Lung (tissue), 12 donors: ENCODE results near the gene ZNF544. TPM values are rescaled to one million over a fixed set of nuclear protein-coding genes. Genes with fewer than 3 reads are reported as not detected.

Experiments
- ATAC-seq: fragments of 200-7000 bp; cut with Tn5 transposase; one replicate; pipeline ENCODE4 v1.9.1; 2020; ENCODE audit warnings: moderate number of reproducible peaks; ENCODE audit not compliant: insufficient read depth, low FRiP score
- DNase-seq, 3 donors: peaks; one replicate each; pipeline ENCODE4 v3.0.0-alpha.2; 2013 to 2017
- H3K27ac ChIP-seq, 2 donors: one replicate each; pipeline ENCODE4 v1.5.1; 2013; ENCODE audit warnings: mild to moderate bottlenecking in 2 of 2, moderate library complexity in 2 of 2, control low read depth in 1 of 2, inconsistent platforms in 1 of 2, low read depth in 1 of 2, low read length in 1 of 2
- H3K27me3 ChIP-seq, 3 donors: one replicate each; pipeline ENCODE4 v1.5.1; 2013; ENCODE audit warnings: low read length in 2 of 3; ENCODE audit not compliant: control insufficient read depth in 3 of 3, insufficient read depth in 3 of 3
- H3K36me3 ChIP-seq, 4 donors: one replicate each; pipeline ENCODE4 v1.5.1; 2013; ENCODE audit warnings: low read length in 4 of 4, mild to moderate bottlenecking in 1 of 4, moderate library complexity in 1 of 4; ENCODE audit not compliant: control insufficient read depth in 4 of 4, insufficient read depth in 4 of 4
- H3K4me1 ChIP-seq, 5 donors: one replicate each; pipeline ENCODE4 v1.5.1; 2013; ENCODE audit warnings: low read length in 5 of 5, mild to moderate bottlenecking in 2 of 5, moderate library complexity in 1 of 5; ENCODE audit not compliant: control insufficient read depth in 5 of 5, insufficient read depth in 5 of 5
- H3K4me3 ChIP-seq: one replicate; pipeline ENCODE4 v1.5.1; 2013; ENCODE audit warnings: mild to moderate bottlenecking, control low read depth, moderate library complexity
- H3K9ac ChIP-seq, 2 donors: one replicate each; pipeline ENCODE4 v1.5.1; 2013; ENCODE audit warnings: low read length in 2 of 2, control low read depth in 1 of 2; ENCODE audit not compliant: insufficient read depth in 1 of 2
- H3K9me3 ChIP-seq, 4 donors: one replicate each; pipeline ENCODE4 v1.5.1; 2013; ENCODE audit warnings: low read length in 3 of 4, mild to moderate bottlenecking in 1 of 4, moderate library complexity in 1 of 4; ENCODE audit not compliant: control insufficient read depth in 4 of 4, insufficient read depth in 3 of 4
- WGBS, 2 donors: extraction: QIAGEN DNeasy Blood & Tissue Kit; methylation state at CpG; one replicate each; pipeline ENCODE4 v1.1.7; 2013; 5-methylcytosine and 5-hydroxymethylcytosine counted together
- polyA plus RNA-seq, 2 donors: library from polyadenylated mRNA; stranded (reverse); fragments of 200-250 nt; gene quantifications; one replicate each; pipeline ENCODE4 v1.2.1, GENCODE V29; 2013
- total RNA-seq, 2 donors: library from RNA; depleted of rRNA in 1 of 2; stranded (reverse); fragments of >200 nt in 1 of 2; gene quantifications; one replicate each; pipeline ENCODE4 v1.2.1, GENCODE V29; 2014 to 2021
- TF ChIP-seq, protein P1 (sequence below): IDR thresholded peaks from 2 replicates; pipeline ENCODE4 v1.5.1; 2012; ENCODE audit warnings: mild to moderate bottlenecking; ENCODE audit errors: control extremely low read depth, extremely low read depth
- donor health status: control.
- donor health status: control.
- donor health status: Bipolar disorder and iron deficiency.
- donor health status: healthy.
- donor health status: DM: yes; HTN: yes; CAD: no.

ZNF544 gene
- total and polyA plus RNA-seq, 4 donors: 9.6 to 41.6 (median 16.7) TPM

DNA sequence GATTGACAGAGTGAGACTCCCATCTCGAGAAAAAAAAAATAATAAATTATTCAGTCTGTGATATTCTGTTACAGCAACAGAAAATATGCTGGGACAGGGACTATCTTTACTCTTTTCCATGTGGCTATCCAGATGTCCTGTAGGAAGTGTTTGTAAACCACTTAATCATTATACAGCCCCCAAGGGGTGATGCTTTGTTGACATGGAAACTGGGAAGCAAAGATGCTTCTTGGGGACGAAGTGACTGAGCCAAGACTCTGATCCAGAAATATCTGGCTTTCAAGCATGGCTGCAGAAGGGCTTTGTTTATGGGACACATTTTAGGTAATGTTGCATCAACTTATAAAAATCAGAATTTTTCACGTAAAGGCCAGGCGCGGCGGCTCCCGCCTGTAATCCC is 55.5 kb downstream of the ZNF544 start:
- Histone ChIP-seq H3K36me3 (peaks cover 26 to 56% (median 42%) of the 10 kb centered on the region in 4 donors), H3K27ac (no peak overlapping the region), H3K9ac (no peak overlapping the region), H3K27me3 (no peaks in the 10 kb centered on the region), H3K4me3 (no peak overlapping the region), H3K4me1 (peaks cover 0 to 8% (median 8%) of the 10 kb centered on the region in 5 donors), H3K9me3 (peaks cover 0 to 29% (median 5%) of the 10 kb centered on the region in 4 donors)
- TF ChIP-seq, protein P1, sequence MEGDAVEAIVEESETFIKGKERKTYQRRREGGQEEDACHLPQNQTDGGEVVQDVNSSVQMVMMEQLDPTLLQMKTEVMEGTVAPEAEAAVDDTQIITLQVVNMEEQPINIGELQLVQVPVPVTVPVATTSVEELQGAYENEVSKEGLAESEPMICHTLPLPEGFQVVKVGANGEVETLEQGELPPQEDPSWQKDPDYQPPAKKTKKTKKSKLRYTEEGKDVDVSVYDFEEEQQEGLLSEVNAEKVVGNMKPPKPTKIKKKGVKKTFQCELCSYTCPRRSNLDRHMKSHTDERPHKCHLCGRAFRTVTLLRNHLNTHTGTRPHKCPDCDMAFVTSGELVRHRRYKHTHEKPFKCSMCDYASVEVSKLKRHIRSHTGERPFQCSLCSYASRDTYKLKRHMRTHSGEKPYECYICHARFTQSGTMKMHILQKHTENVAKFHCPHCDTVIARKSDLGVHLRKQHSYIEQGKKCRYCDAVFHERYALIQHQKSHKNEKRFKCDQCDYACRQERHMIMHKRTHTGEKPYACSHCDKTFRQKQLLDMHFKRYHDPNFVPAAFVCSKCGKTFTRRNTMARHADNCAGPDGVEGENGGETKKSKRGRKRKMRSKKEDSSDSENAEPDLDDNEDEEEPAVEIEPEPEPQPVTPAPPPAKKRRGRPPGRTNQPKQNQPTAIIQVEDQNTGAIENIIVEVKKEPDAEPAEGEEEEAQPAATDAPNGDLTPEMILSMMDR: no peak
- ATAC-seq (no peak), DNase-seq (no peak)
- WGBS, 2 donors: 93 to 94% methylated on average over 7 of the region's 7 CpGs

DNA sequence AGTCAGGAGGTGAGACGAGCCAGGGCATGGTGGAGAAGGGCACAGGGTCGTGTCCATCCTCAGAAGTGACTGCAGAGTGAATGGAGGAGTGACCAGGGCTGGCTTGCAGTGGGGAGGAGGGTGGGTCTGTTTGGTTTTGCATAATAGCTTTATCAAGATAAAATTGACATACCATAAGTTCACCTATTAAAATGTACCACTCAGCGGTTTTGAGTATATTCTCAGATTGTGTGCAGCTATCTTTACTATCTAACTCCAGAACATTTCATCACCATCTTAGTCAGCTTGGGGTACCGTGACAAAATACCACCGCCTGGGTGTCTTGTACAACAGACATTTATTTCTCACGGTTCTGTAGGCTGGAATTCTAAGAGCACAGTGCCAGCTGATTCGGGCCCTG is 63.2 kb downstream of the ZNF544 start:
- H3K9ac ChIP-seq: no peak overlapping the region
- ATAC-seq (no peak), DNase-seq (no peak)
- H3K4me1 ChIP-seq: no peaks in the 10 kb centered on the region
- H3K4me3 ChIP-seq: no peak overlapping the region
- H3K27me3 ChIP-seq: no peaks in the 10 kb centered on the region
- TF ChIP-seq, protein P1: no peak
- peaks cover 0 to 57% (median 17%) of the 10 kb centered on the region in 4 donors for H3K9me3 ChIP-seq
- peaks cover 48 to 80% (median 62%) of the 10 kb centered on the region in 4 donors for H3K36me3 ChIP-seq
- WGBS, 2 donors: 94 to 95% methylated on average over 7 of the region's 7 CpGs
- no peak overlapping the region for H3K27ac ChIP-seq

DNA sequence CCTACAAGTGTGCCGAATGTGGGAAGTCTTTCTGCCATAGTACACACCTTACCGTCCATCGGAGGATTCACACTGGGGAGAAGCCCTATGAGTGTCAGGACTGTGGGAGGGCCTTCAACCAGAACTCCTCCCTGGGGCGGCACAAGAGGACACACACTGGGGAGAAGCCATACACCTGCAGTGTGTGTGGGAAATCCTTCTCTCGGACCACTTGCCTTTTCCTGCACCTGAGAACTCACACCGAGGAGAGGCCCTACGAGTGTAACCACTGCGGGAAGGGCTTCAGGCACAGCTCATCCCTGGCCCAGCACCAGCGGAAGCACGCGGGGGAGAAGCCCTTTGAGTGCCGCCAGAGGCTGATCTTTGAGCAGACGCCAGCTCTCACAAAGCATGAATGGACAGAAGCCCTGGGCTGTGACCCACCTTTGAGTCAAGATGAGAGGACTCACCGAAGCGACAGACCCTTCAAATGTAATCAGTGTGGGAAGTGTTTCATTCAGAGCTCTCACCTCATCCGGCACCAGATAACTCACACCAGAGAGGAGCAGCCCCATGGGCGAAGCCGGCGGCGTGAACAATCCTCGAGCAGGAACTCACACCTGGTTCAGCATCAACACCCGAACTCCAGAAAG is 66.1 kb downstream of the ZNF544 start:
- DNase-seq (no peak), ATAC-seq (no peak)
- peaks cover 0 to 50% (median 15%) of the 10 kb centered on the region in 4 donors for H3K9me3 ChIP-seq
- no peak overlapping the region for H3K27ac ChIP-seq
- H3K4me3 ChIP-seq: no peak overlapping the region
- TF ChIP-seq, protein P1: no peak
- H3K9ac ChIP-seq: no peak overlapping the region
- no peaks in the 10 kb centered on the region for H3K27me3 ChIP-seq
- 98% methylated on average over 22 of the region's 22 CpGs for WGBS, 2 donors
- H3K4me1 ChIP-seq: no peaks in the 10 kb centered on the region
- H3K36me3 ChIP-seq: peaks cover 37 to 58% (median 44%) of the 10 kb centered on the region in 4 donors

DNA sequence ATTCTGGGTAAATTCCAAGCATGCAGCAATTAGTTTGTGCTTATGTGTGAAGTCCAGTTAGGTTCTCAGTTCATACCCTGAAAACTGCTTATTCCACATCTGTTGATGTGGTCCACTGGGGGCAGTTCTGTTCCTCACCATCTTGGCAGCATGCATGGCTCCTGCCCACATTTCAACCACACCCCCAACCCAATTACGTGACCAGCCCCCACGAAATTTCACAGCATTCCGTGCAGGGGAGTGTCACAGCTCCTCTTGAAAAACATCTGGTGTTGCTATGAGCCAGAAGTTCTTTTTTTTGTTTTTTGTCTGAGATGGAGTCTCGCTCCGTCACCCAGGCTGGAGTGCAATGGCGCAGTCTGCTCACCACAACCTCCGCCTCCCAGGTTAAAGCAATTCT is 67.4 kb downstream of the ZNF544 start:
- H3K27ac ChIP-seq: no peak overlapping the region
- peaks cover 38 to 64% (median 40%) of the 10 kb centered on the region in 4 donors for H3K36me3 ChIP-seq
- no peak overlapping the region for H3K9ac ChIP-seq
- DNase-seq (no peak), ATAC-seq (no peak)
- WGBS, 2 donors: 93 to 96% methylated on average over 7 of the region's 7 CpGs
- H3K4me1 ChIP-seq: no peaks in the 10 kb centered on the region
- no peak overlapping the region for H3K4me3 ChIP-seq
- peaks cover 0 to 53% (median 15%) of the 10 kb centered on the region in 4 donors for H3K9me3 ChIP-seq
- H3K27me3 ChIP-seq: no peaks in the 10 kb centered on the region
- TF ChIP-seq, protein P1: no peak
